HG03469 (cell line): ENCODE measurements around the gene IGF1R.
"Not testable (repeated sequence)": the region's sequence is repeated elsewhere in the genome, so short reads cannot be mapped to it uniquely, and the experiment has no call there.

Experiments used
- ATAC-seq: cut with Tn5 transposase; IDR thresholded peaks from one replicate; pipeline ENCODE4 v1.9.1; 2021; ENCODE audit warnings: mild to moderate bottlenecking, moderate library complexity, moderate number of reproducible peaks; ENCODE audit not compliant: unreplicated experiment

IGF1R gene

GRCh38 chr15:98953000-98953787, 304.9 kb downstream of the IGF1R start:
- no peak for ATAC-seq

DNA sequence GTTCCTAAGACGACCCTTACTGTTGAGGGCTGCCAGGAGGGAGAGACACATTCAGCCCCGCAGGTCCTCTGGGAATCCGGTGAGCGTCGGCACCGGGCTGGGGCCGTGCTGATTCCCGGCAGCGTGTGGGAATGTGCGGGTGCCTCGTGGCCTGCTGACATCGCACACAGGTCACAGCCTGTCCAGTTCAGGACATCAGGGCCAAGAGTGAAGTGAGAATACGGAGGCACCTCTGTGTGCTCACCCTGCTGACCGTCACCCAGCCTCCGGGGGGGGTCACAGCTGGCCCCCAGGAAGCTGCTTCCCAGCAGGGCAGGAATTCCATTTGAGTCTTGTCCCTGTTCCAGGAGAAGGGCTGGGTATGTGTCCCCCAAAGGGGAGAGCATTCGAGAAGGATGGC, 305.6 kb downstream of the IGF1R start:
- ATAC-seq: no peak

GRCh38 chr15:98954411-98954810, 306.1 kb downstream of the IGF1R start:
- ATAC-seq: no peak

DNA sequence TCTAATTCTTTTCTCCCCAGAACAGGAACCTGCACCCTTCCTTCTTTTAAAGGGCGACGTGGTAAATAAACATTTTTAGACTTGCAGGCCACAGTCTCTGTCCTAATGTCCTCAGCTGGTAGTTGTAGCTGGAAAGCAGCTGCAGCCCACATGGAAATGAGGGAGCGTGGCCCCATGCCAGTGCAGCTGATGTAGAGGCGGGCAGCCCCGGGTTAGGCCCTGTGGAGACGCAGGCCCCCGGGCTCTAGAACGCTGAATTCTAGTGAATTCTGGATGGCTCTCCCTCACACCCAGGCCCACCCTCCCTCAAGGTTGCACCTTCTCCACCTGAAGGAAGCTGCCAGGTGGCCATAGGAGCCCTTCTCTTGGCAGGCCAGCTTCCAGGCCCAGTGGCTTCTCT, 307.0 kb downstream of the IGF1R start:
- no peak for ATAC-seq

GRCh38 chr15:98955961-98956723, 307.8 kb downstream of the IGF1R start:
- no peak for ATAC-seq

DNA sequence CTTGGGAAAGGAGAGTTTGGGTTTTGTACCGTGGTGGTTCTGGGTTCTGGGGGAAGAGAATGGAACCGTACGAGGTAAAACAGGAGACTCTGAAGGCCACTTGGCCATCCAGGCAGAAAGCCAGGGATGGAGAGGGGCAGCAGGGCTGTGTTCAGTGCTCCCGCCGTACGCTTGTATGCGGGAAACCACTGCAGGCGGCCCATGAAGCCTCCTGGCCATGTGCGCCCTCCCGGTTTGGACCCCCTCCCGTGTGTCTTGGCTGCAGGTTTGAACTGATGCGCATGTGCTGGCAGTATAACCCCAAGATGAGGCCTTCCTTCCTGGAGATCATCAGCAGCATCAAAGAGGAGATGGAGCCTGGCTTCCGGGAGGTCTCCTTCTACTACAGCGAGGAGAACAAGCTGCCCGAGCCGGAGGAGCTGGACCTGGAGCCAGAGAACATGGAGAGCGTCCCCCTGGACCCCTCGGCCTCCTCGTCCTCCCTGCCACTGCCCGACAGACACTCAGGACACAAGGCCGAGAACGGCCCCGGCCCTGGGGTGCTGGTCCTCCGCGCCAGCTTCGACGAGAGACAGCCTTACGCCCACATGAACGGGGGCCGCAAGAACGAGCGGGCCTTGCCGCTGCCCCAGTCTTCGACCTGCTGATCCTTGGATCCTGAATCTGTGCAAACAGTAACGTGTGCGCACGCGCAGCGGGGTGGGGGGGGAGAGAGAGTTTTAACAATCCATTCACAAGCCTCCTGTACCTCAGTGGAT, 308.6 kb downstream of the IGF1R start:
- ATAC-seq: no peak

DNA sequence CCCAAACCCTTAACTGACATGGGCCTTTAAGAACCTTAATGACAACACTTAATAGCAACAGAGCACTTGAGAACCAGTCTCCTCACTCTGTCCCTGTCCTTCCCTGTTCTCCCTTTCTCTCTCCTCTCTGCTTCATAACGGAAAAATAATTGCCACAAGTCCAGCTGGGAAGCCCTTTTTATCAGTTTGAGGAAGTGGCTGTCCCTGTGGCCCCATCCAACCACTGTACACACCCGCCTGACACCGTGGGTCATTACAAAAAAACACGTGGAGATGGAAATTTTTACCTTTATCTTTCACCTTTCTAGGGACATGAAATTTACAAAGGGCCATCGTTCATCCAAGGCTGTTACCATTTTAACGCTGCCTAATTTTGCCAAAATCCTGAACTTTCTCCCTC, 309.3 kb downstream of the IGF1R start:
- ATAC-seq: no peak

DNA sequence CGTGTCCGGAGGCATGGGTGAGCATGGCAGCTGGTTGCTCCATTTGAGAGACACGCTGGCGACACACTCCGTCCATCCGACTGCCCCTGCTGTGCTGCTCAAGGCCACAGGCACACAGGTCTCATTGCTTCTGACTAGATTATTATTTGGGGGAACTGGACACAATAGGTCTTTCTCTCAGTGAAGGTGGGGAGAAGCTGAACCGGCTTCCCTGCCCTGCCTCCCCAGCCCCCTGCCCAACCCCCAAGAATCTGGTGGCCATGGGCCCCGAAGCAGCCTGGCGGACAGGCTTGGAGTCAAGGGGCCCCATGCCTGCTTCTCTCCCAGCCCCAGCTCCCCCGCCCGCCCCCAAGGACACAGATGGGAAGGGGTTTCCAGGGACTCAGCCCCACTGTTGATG, 309.7 kb downstream of the IGF1R start:
- no peak for ATAC-seq

GRCh38 chr15:98958918-98959639, 310.7 kb downstream of the IGF1R start:
- no peak for ATAC-seq

- no peak for ATAC-seq
These were observed 311.3 kb downstream of the IGF1R start for GRCh38 chr15:98959640-98960007.

DNA sequence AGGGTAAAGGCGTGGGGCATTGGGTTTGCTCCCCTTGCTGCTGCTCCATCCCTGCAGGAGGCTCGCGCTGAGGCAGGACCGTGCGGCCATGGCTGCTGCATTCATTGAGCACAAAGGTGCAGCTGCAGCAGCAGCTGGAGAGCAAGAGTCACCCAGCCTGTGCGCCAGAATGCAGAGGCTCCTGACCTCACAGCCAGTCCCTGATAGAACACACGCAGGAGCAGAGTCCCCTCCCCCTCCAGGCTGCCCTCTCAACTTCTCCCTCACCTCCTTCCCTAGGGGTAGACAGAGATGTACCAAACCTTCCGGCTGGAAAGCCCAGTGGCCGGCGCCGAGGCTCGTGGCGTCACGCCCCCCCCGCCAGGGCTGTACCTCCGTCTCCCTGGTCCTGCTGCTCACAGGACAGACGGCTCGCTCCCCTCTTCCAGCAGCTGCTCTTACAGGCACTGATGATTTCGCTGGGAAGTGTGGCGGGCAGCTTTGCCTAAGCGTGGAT, 312.3 kb downstream of the IGF1R start:
- no peak for ATAC-seq

DNA sequence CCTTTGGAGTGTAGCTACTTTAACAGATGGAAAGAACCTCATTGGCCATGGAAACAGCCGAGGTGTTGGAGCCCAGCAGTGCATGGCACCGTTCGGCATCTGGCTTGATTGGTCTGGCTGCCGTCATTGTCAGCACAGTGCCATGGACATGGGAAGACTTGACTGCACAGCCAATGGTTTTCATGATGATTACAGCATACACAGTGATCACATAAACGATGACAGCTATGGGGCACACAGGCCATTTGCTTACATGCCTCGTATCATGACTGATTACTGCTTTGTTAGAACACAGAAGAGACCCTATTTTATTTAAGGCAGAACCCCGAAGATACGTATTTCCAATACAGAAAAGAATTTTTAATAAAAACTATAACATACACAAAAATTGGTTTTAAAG, 315.1 kb downstream of the IGF1R start:
- ATAC-seq: no peak

GRCh38 chr15:98964466-98965133, 316.3 kb downstream of the IGF1R start:
- ATAC-seq: no peak

DNA sequence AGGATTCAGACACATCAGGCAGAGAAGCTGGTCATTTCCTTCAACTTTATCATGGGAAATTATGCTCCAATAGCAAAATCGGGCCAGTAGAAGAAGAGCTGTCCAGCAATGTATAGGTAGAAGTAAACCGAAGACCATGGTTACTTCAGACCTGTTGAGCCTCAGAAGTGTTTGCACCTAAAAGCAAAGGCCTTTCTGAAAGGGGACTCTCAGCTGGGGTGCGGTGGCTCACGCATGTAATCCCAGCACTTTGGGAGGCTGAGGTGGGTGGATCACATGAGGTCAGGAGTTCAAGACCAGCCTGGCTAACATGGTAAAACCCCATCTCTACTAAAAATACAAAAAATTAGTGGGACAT, 316.8 kb downstream of the IGF1R start:
- not testable (repeated sequence) for ATAC-seq

DNA sequence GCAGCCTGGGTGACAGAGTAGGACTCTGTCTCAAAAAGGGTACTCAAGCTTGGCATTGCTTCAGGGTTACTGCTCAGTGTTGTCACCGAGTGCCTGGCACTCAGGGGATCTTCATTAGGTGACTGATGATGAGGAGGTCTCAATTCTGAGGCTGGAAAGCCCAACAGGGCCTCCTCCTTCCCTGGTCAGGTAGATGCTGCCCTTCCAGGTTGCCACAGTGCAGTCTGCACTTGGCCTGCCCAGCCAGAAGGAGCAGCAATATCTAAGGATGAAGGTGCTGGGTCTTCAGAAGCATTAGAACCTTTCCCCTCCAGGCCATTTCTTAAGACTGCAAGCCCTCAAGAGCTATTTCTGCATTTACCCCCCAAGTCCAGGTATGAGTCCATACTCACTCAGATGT, 317.3 kb downstream of the IGF1R start:
- ATAC-seq: no peak

- ATAC-seq: no peak
These were observed 317.9 kb downstream of the IGF1R start for GRCh38 chr15:98966091-98966787.

DNA sequence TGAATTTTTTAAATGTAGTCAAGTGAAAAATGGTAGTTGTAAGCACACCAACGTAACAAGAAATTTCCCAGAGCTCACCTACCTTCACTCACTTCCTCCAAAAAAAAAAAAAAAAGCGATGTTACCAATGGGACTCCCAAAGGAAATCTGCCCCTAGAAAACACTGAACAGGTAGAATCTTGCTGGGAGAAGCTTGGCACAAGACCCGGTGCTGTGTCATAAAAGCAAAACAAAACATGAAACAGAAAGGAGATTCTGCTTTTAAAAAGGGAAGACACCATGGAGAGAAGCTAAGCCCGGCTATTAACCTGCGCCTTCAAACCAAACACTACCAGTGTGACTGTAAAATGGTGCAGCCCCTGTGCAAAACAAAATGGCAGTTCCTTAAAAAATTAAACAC, 318.8 kb downstream of the IGF1R start:
- no peak for ATAC-seq

DNA sequence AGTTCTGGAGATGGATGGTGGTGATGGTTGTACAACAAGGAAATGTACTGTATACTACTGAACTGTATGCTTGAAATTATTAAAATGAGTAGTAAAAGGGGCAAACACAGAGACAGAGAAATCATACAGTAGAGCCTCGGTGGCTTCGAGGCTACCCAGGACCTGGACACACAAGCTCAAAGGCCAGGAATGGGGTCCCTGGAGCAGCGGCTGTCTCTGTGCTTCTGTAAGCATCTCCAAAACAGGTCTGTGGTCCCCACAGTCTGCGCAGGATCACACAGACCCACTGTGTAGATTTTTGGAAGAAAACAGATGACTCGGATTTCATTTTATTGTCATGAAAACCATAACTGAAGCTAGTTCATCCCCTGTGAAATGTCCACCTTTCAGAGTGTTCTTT, 319.6 kb downstream of the IGF1R start:
- ATAC-seq: no peak

- no peak for ATAC-seq
These were observed 320.2 kb downstream of the IGF1R start for GRCh38 chr15:98968576-98968975.
